Measurements from ENCODE around the gene NAPG.
"Not testable (repeated sequence)": the region's sequence is repeated elsewhere in the genome, so short reads cannot be mapped to it uniquely, and the experiment has no call there.

Gene NAPG

GRCh38 chr18:10514082-10514481, 11.7 kb upstream of the NAPG start:
- DNase-seq (ENCODE audit: low spot score): no peak

GRCh38 chr18:10514601-10515000, 11.2 kb upstream of the NAPG start:
- DNase-seq (ENCODE audit: low spot score): no peak

- DNase-seq (ENCODE audit: low spot score): no peak
These were observed 10.4 kb upstream of the NAPG start for GRCh38 chr18:10515456-10515855.

GRCh38 chr18:10516078-10516477, 9.7 kb upstream of the NAPG start:
- no peak for DNase-seq (ENCODE audit: low spot score)

GRCh38 chr18:10518595-10519255, 7.1 kb upstream of the NAPG start:
- DNase-seq (ENCODE audit: low spot score): peak; percentile 33

- peak; percentile 10 for DNase-seq (ENCODE audit: low spot score)
These were observed 6.5 kb upstream of the NAPG start for GRCh38 chr18:10519366-10519765.

GRCh38 chr18:10519999-10520935, 5.6 kb upstream of the NAPG start:
- peak; percentile 79 for DNase-seq (ENCODE audit: low spot score)

- no peak for DNase-seq (ENCODE audit: low spot score)
These were observed 4.3 kb upstream of the NAPG start for GRCh38 chr18:10521566-10521965.

GRCh38 chr18:10522574-10522973, 3.3 kb upstream of the NAPG start:
- no peak for DNase-seq (ENCODE audit: low spot score)

GRCh38 chr18:10523544-10523943, 2.3 kb upstream of the NAPG start:
- no peak for DNase-seq (ENCODE audit: low spot score)

GRCh38 chr18:10524507-10525370, 1.1 kb upstream of the NAPG start:
- peak; percentile 97 for DNase-seq (ENCODE audit: low spot score)

GRCh38 chr18:10525371-10525691, 496 bp upstream of the NAPG start:
- no peak for DNase-seq (ENCODE audit: low spot score)

- no peak for DNase-seq (ENCODE audit: low spot score)
These were observed 728 bp downstream of the NAPG start for GRCh38 chr18:10526561-10526949.

- DNase-seq (ENCODE audit: low spot score): no peak
These were observed 2.6 kb downstream of the NAPG start for GRCh38 chr18:10528439-10528838.

GRCh38 chr18:10530002-10530401, 4.2 kb downstream of the NAPG start:
- no peak for DNase-seq (ENCODE audit: low spot score)

GRCh38 chr18:10530852-10531251, 5.0 kb downstream of the NAPG start:
- no peak for DNase-seq (ENCODE audit: low spot score)

- DNase-seq (ENCODE audit: low spot score): no peak
These were observed 7.3 kb downstream of the NAPG start for GRCh38 chr18:10533111-10533510.

- peak; percentile 43 for DNase-seq (ENCODE audit: low spot score)
These were observed 10.5 kb downstream of the NAPG start for GRCh38 chr18:10536280-10536679.

GRCh38 chr18:10537765-10538164, 11.9 kb downstream of the NAPG start:
- no peak for DNase-seq (ENCODE audit: low spot score)

- DNase-seq (ENCODE audit: low spot score): not testable (repeated sequence)
These were observed 13.3 kb downstream of the NAPG start for GRCh38 chr18:10539124-10539523.

GRCh38 chr18:10543277-10543676, 17.4 kb downstream of the NAPG start:
- DNase-seq (ENCODE audit: low spot score): no peak

GRCh38 chr18:10544093-10544748, 18.4 kb downstream of the NAPG start:
- no peak for DNase-seq (ENCODE audit: low spot score)
